Panc1 (cell line): Measurements from ENCODE around the gene TP53I11. TPM values are rescaled to one million over a fixed set of nuclear protein-coding genes. Genes with fewer than 3 reads are reported as not detected.

Experiments
- ATAC-seq: fragments of 200-7000 bp; cut with Tn5 transposase; 2 replicates; pipeline ENCODE4 v1.9.1; 2020; ENCODE audit warnings: mild to moderate bottlenecking, moderate library complexity
- BruUV-seq: library from RNA; stranded (reverse); fragments of 400-500 nt; replicated peaks from 2 replicates; lab custom pipeline; 2021; lab: Mats Ljungman, UMichigan
- CTCF ChIA-PET: fragments of 300-600 bp; sonication (Branson Sonifier 250); formaldehyde crosslinking; loops from one replicate; lab custom pipeline; 2022; ENCODE audit warnings: antibody characterized with exemption; lab: Charles Lee
- POLR2A ChIA-PET: fragments of 300-600 bp; sonication (Branson Sonifier 250); formaldehyde crosslinking; loops from one replicate; lab custom pipeline; 2022; ENCODE audit warnings: antibody characterized with exemption; lab: Charles Lee
- DNase-seq: peaks from one replicate; pipeline ENCODE4 v3.0.0-alpha.2; 2010; ENCODE audit warnings: low read depth, low spot score
- H3K27ac ChIP-seq: 2 replicates; pipeline ENCODE4 v1.5.1; 2011; ENCODE audit warnings: mild to moderate bottlenecking, low read length, inconsistent platforms
- H3K27me3 ChIP-seq: fragments of 200-500 bp; sonication (Bioruptor generic); 2 replicates; pipeline ENCODE4 v1.6.0; 2014; ENCODE audit warnings: low read length, inconsistent platforms; ENCODE audit not compliant: control insufficient read depth, insufficient read depth
- H3K36me3 ChIP-seq: fragments of 200-500 bp; sonication (Bioruptor generic); 2 replicates; pipeline ENCODE4 v1.5.1; 2014; ENCODE audit warnings: inconsistent platforms, mild to moderate bottlenecking, low read length, moderate library complexity; ENCODE audit not compliant: control insufficient read depth, insufficient read depth
- H3K4me1 ChIP-seq: 2 replicates; pipeline ENCODE4 v1.5.1; 2011; ENCODE audit warnings: inconsistent platforms, mild to moderate bottlenecking, low read length, moderate library complexity; ENCODE audit not compliant: control insufficient read depth, insufficient read depth
- H3K4me3 ChIP-seq, 2 experiments: 2 replicates each; pipeline ENCODE4 v1.5.1; 2011 to 2012; ENCODE audit warnings: low read depth in 2 of 2, low read length in 2 of 2, mild to moderate bottlenecking in 2 of 2, inconsistent platforms in 1 of 2, moderate library complexity in 1 of 2
- H3K9me3 ChIP-seq: fragments of 200-500 bp; sonication (Bioruptor generic); 2 replicates; pipeline ENCODE4 v1.5.1; 2014; ENCODE audit warnings: low read depth, mild to moderate bottlenecking, inconsistent platforms, low read length, moderate library complexity; ENCODE audit not compliant: control insufficient read depth, insufficient read depth
- CTCF ChIP-seq: fragments of 450-650 bp; IDR thresholded peaks from 2 replicates; pipeline ENCODE4 v1.5.1; 2017; ENCODE audit warnings: mild to moderate bottlenecking
- POLR2AphosphoS5 ChIP-seq: IDR thresholded peaks from 2 replicates; pipeline ENCODE4 v1.6.1; 2012; ENCODE audit warnings: mild to moderate bottlenecking, low read depth, low read length, moderate library complexity
- REST ChIP-seq, 2 experiments: IDR thresholded peaks; 2 replicates each; pipeline ENCODE4 v1.6.1; 2011 to 2012; ENCODE audit warnings: low read depth in 2 of 2, control low read depth in 1 of 2, low read length in 1 of 2, mild to moderate bottlenecking in 1 of 2, moderate library complexity in 1 of 2; ENCODE audit not compliant: insufficient read depth in 1 of 2
- SIN3A ChIP-seq: IDR thresholded peaks from 2 replicates; pipeline ENCODE4 v1.6.1; 2012; ENCODE audit warnings: low read depth, mild to moderate bottlenecking, low read length, moderate library complexity, borderline replicate concordance; ENCODE audit not compliant: insufficient read depth
- TCF7L2 ChIP-seq: IDR thresholded peaks from 2 replicates; pipeline ENCODE4 v1.6.1; 2011; ENCODE audit warnings: mild to moderate bottlenecking, low read depth, low read length, inconsistent platforms
- in situ Hi-C: cut with HindIII; loops from 2 replicates; pipeline ENCODE4 v1.10.0; 2016; ENCODE audit warnings: low sequenced_read_pairs, low pct_unique_long_range_greater_than_20kb
- intact Hi-C: fragments of 100-400 bp; cut with micrococcal nuclease; formaldehyde crosslinking; loops from one replicate; pipeline ENCODE4 v1.10.0; 2022; ENCODE audit not compliant: unreplicated experiment
- total RNA-seq: library from RNA; stranded (reverse); gene quantifications from one replicate; pipeline ENCODE4 v1.2.1, GENCODE V29; 2021; ENCODE audit not compliant: unreplicated experiment

The TP53I11 gene
- total RNA-seq, 1 experiment from 2014 or later, result 132 TPM

GRCh38 chr11:44963948-44964347 lies 13.3 kb upstream of the TP53I11 start:
- H3K4me1 ChIP-seq, result peaks cover 2% of the 10 kb centered on the region; the same call in 1 of the 2 replicates

GRCh38 chr11:44963136-44963535 lies 12.5 kb upstream of the TP53I11 start:
- DNase-seq, result no peak
- no peak for TF ChIP-seq CTCF
- TF ChIP-seq POLR2AphosphoS5, result no peak
- TF ChIP-seq TCF7L2, result no peak
- no peak for TF ChIP-seq REST (IDR thresholded peaks at IDR 0.05; ENCODE audit: insufficient read depth in 1 of 2, low read depth in 2 of 2, low read length in 1 of 2)
- TF ChIP-seq SIN3A, result no peak
- no TSS peak for BruUV-seq
- Histone ChIP-seq H3K36me3 (no peaks in the 10 kb centered on the region), H3K4me3 (no peak overlapping the region), H3K27ac (no peak overlapping the region), H3K9me3 (no peaks in the 10 kb centered on the region), H3K27me3 (no peaks in the 10 kb centered on the region), H3K4me1 (peaks cover 9% of the 10 kb centered on the region; the same call in 1 of the 2 replicates)
- in situ Hi-C loops, result no loop called here
- intact Hi-C loops, result no loop called here
- ATAC-seq, result no peak
- POLR2A ChIA-PET, result no interaction called here
- CTCF ChIA-PET, result no interaction called here

More at GRCh38 chr11:44963948-44964347, 13.3 kb upstream of the TP53I11 start:
- DNase-seq (no peak), ATAC-seq (no peak)
- Histone ChIP-seq H3K9me3 (no peaks in the 10 kb centered on the region), H3K36me3 (no peaks in the 10 kb centered on the region), H3K4me3 (no peak overlapping the region), H3K27ac (no peak overlapping the region), H3K27me3 (no peaks in the 10 kb centered on the region)
- ChIA-PET CTCF (no interaction called here), POLR2A (no interaction called here)
- in situ Hi-C loops, result no loop called here
- no TSS peak for BruUV-seq
- intact Hi-C loops, result no loop called here
- TF ChIP-seq TCF7L2 (no peak), SIN3A (no peak), REST (IDR thresholded peaks at IDR 0.05; ENCODE audit: insufficient read depth in 1 of 2, low read depth in 2 of 2, low read length in 1 of 2) (no peak), CTCF (no peak), POLR2AphosphoS5 (no peak)
